Measurements from ENCODE around the gene LRR1. TPM values are rescaled to one million over a fixed set of nuclear protein-coding genes. Genes with fewer than 3 reads are reported as not detected.

LRR1 gene
- total and polyA plus RNA-seq, 2 of the 4 experiments (the other 2 are of a cell fraction) = 11.6 to 20.8 TPM

- Histone ChIP-seq H4K91ac (ENCODE audit: insufficient read depth, low read depth, low read length) (no peak overlapping the region), H3K56ac (ENCODE audit: extremely low read depth, insufficient read depth, low read length) (no peak overlapping the region), H3K27ac (ENCODE audit: insufficient read depth, low read length) (no peak overlapping the region), H3K36me3 (ENCODE audit: control insufficient read depth, insufficient read depth, low read length) (no peaks in the 10 kb centered on the region), H2BK20ac (ENCODE audit: low read depth, low read length) (no peak overlapping the region), H3K9ac (ENCODE audit: low read depth, low read length) (no peak overlapping the region), H3K4ac (ENCODE audit: low read depth, low read length) (no peak overlapping the region), H3K4me3 (ENCODE audit: insufficient read depth, low read depth, low read length) (no peak overlapping the region), H3K23ac (ENCODE audit: low read depth, low read length) (no peak overlapping the region), H3K4me1 (ENCODE audit: control insufficient read depth, insufficient read depth, low read length) (no peaks in the 10 kb centered on the region), H2BK5ac (ENCODE audit: low read depth, low read length, poor library complexity, severe bottlenecking) (no peak overlapping the region), H3K14ac (replicated peaks; ENCODE audit: low read depth, low read length) (no peak overlapping the region), H2AFZ (replicated peaks; ENCODE audit: low read length, poor library complexity) (no peak overlapping the region), H3K27me3 (ENCODE audit: control insufficient read depth, insufficient read depth, low read length) (no peaks in the 10 kb centered on the region), H4K5ac (ENCODE audit: low read depth, low read length) (no peak overlapping the region), H2BK15ac (ENCODE audit: low read depth, low read length) (no peak overlapping the region), H3K9me1 (ENCODE audit: insufficient read depth, low read length) (no peaks in the 10 kb centered on the region), H4K20me1 (ENCODE audit: insufficient read depth, low read length) (no peaks in the 10 kb centered on the region), H3K9me3 (ENCODE audit: control insufficient read depth, insufficient read depth, low read length) (no peaks in the 10 kb centered on the region), H3K18ac (ENCODE audit: low read depth, low read length) (no peak overlapping the region), H2AK5ac (ENCODE audit: low read depth, low read length) (no peak overlapping the region), H3K4me2 (ENCODE audit: low read depth, low read length) (no peak overlapping the region), H2BK120ac (ENCODE audit: low read depth, low read length) (no peak overlapping the region), H3K79me1 (ENCODE audit: low read depth in 1 of 2, low read length in 2 of 2) (no peaks in the 10 kb centered on the region), H2AK9ac (replicated peaks; ENCODE audit: low read depth, low read length, poor library complexity) (no peak overlapping the region), H4K8ac (ENCODE audit: low read depth in 2 of 2, low read length in 2 of 2) (no peak overlapping the region)
- in situ Hi-C loops (cut with MboI; ENCODE audit: low sequenced_read_pairs) = no loop called here
- ChIA-PET POLR2A (ENCODE audit: unreplicated experiment) (no interaction called here), CTCF (interaction anchor here (1.1 to 2.0 kb wide), 2 partner anchors 15 to 90 kb away, joined by 3 to 9 read pairs; no protein-coding TSS in a partner anchor)
- no peak for TF ChIP-seq BHLHE40 (IDR thresholded peaks at IDR 0.05; ENCODE audit: low read depth, low read length)
- TF ChIP-seq USF2 (IDR thresholded peaks at IDR 0.05; ENCODE audit: low read depth, low read length) = no peak
- no peak for TF ChIP-seq RCOR1 (IDR thresholded peaks at IDR 0.05; ENCODE audit: insufficient replicate concordance, low read length)
- intact Hi-C loops (cut with micrococcal nuclease) = loop anchor here (10.0 kb wide), 1 partner anchor 87 kb away; no protein-coding TSS in a partner anchor
- no TSS peak for BruUV-seq (replicated peaks)
- ATAC-seq (ENCODE audit: low read depth) (no peak), DNase-seq (no peak)
- dilution Hi-C loops (cut with HindIII; ENCODE audit: low sequenced_read_pairs, unreplicated experiment) = no loop called here
- no CpG with 5 or more reads among the region's 2 CpGs for WGBS, 2 experiments (ENCODE audit: extremely low coverage in 2 of 2, insufficient read length in 1 of 2)
Observed at GRCh38 chr14:49551569-49551968, 47.2 kb upstream of the LRR1 start.
